GM18511 (cell line): Measurements from ENCODE around the gene ENTPD2.

Experiments
- ATAC-seq: cut with Tn5 transposase; IDR thresholded peaks from one replicate; pipeline ENCODE4 v1.9.1; 2021; ENCODE audit warnings: mild to moderate bottlenecking, moderate library complexity; ENCODE audit not compliant: unreplicated experiment

The ENTPD2 gene

GRCh38 chr9:137031904-137032640 lies 21.8 kb downstream of the ENTPD2 start, which contains the start of gene FUT7:
Gene FUT7, minus strand, starts transcription at chr9:137032088. Its CDS starts 97 bp downstream, at chr9:137031991.
- ATAC-seq = no peak

GRCh38 chr9:137030538-137031527 lies 23.0 kb downstream of the ENTPD2 start:
- no peak for ATAC-seq

GRCh38 chr9:137030006-137030405 lies 23.9 kb downstream of the ENTPD2 start:
- no peak for ATAC-seq

- ATAC-seq = no peak
These were observed 24.6 kb downstream of the ENTPD2 start for GRCh38 chr9:137029058-137029936.

- peak; percentile 46 for ATAC-seq
These were observed 25.4 kb downstream of the ENTPD2 start for GRCh38 chr9:137028263-137029057.

GRCh38 chr9:137027369-137028262 lies 26.2 kb downstream of the ENTPD2 start, which contains the start of gene ABCA2:
Gene ABCA2, minus strand, starts transcription at chr9:137028237. Its CDS starts 97 bp downstream, at chr9:137028140.
- ATAC-seq = no peak

- ATAC-seq = no peak
These were observed 27.0 kb downstream of the ENTPD2 start for GRCh38 chr9:137026828-137027227.

GRCh38 chr9:137026384-137026783 lies 27.5 kb downstream of the ENTPD2 start:
- no peak for ATAC-seq

GRCh38 chr9:137025517-137025966 lies 28.3 kb downstream of the ENTPD2 start:
- no peak for ATAC-seq

GRCh38 chr9:137023583-137023991 lies 30.3 kb downstream of the ENTPD2 start:
- no peak for ATAC-seq

GRCh38 chr9:137023157-137023556 lies 30.7 kb downstream of the ENTPD2 start:
- ATAC-seq = no peak

- ATAC-seq = no peak
These were observed 31.2 kb downstream of the ENTPD2 start for GRCh38 chr9:137022662-137023008.

- no peak for ATAC-seq
These were observed 31.7 kb downstream of the ENTPD2 start for GRCh38 chr9:137021979-137022661.

- ATAC-seq = no peak
These were observed 32.3 kb downstream of the ENTPD2 start for GRCh38 chr9:137021568-137021978.

- no peak for ATAC-seq
These were observed 32.9 kb downstream of the ENTPD2 start for GRCh38 chr9:137020771-137021567.

GRCh38 chr9:137019891-137020683 lies 33.8 kb downstream of the ENTPD2 start:
- ATAC-seq = no peak
